Inflammatory macrophage (primary cell): ENCODE results near the gene OLA1.

Experiments
- DNase-seq, 2 donors: peaks; one replicate each; pipeline ENCODE4 v3.0.0-alpha.2; 2020 to 2022

OLA1 gene

GRCh38 chr2:174059884-174060244 lies 188.5 kb downstream of the OLA1 start:
- no peak for DNase-seq

- DNase-seq: peak; percentile 68 to 80
These were observed 189.0 kb downstream of the OLA1 start for GRCh38 chr2:174059178-174059883.

- DNase-seq: no peak
These were observed 189.9 kb downstream of the OLA1 start for GRCh38 chr2:174058456-174058855.

- DNase-seq: peak in 1 of 2 donors; percentile 17
These were observed 190.3 kb downstream of the OLA1 start for GRCh38 chr2:174058026-174058425.

GRCh38 chr2:174054926-174055325 lies 193.4 kb downstream of the OLA1 start:
- DNase-seq: peak; percentile 76 to 80

- DNase-seq: no peak
These were observed 194.8 kb downstream of the OLA1 start for GRCh38 chr2:174053355-174054151.

- no peak for DNase-seq
These were observed 195.8 kb downstream of the OLA1 start for GRCh38 chr2:174052584-174052976.

GRCh38 chr2:174051741-174052583 lies 196.4 kb downstream of the OLA1 start:
- no peak for DNase-seq

- no peak for DNase-seq
These were observed 197.3 kb downstream of the OLA1 start for GRCh38 chr2:174051068-174051467.

- no peak for DNase-seq
These were observed 198.4 kb downstream of the OLA1 start for GRCh38 chr2:174049895-174050294.

GRCh38 chr2:174048243-174048642 lies 200.1 kb downstream of the OLA1 start:
- DNase-seq: no peak

GRCh38 chr2:174047746-174048145 lies 200.6 kb downstream of the OLA1 start:
- no peak for DNase-seq

GRCh38 chr2:174046172-174046571 lies 202.2 kb downstream of the OLA1 start:
- no peak for DNase-seq

GRCh38 chr2:174044556-174044955 lies 203.8 kb downstream of the OLA1 start:
- DNase-seq: no peak

- DNase-seq: no peak
These were observed 208.0 kb downstream of the OLA1 start for GRCh38 chr2:174040417-174040701.

- peak; percentile 93 to 98 for DNase-seq
These were observed 208.5 kb downstream of the OLA1 start for GRCh38 chr2:174039551-174040416.

GRCh38 chr2:174038462-174038861 lies 209.9 kb downstream of the OLA1 start:
- peak in 1 of 2 donors; percentile 23 for DNase-seq

GRCh38 chr2:174036825-174037224 lies 211.5 kb downstream of the OLA1 start:
- no peak for DNase-seq

- peak; percentile 74 to 87 for DNase-seq
These were observed 212.2 kb downstream of the OLA1 start for GRCh38 chr2:174035981-174036742.

GRCh38 chr2:174035117-174035635 lies 213.2 kb downstream of the OLA1 start:
- DNase-seq: no peak

GRCh38 chr2:174033163-174033550 lies 215.2 kb downstream of the OLA1 start:
- no peak for DNase-seq
